SK-N-SH (cell line): ENCODE measurements around the gene ACOX2. TPM values are rescaled to one million over a fixed set of nuclear protein-coding genes. Genes with fewer than 3 reads are reported as not detected.

Source experiments
- CTCF ChIA-PET: fragments of 300-600, 350-600 bp; formaldehyde crosslinking; extraction: SDS; loops from one replicate; lab custom pipeline; 2021; lab: Yijun Ruan, JAX
- POLR2A ChIA-PET: fragments of 350-600 bp; sonication (Branson Sonifier 250); formaldehyde crosslinking; extraction: SDS; loops from one replicate; lab custom pipeline; 2020; ENCODE audit warnings: antibody characterized with exemption, inconsistent platforms; lab: Yijun Ruan, JAX
- DNase-seq: peaks from one replicate; pipeline ENCODE4 v3.0.0; 2012
- H2AFZ ChIP-seq: fragments of 200-600 bp; sonication (generic); 2 replicates; pipeline ENCODE4 v1.8.1; 2016; ENCODE audit warnings: antibody characterized with exemption, mild to moderate bottlenecking, low read depth
- H3F3A ChIP-seq: fragments of 200-600 bp; sonication (generic); replicated peaks from 2 replicates; pipeline ENCODE3; 2016; ENCODE audit warnings: antibody characterized with exemption, mild to moderate bottlenecking; ENCODE audit not compliant: insufficient read depth
- H3K27ac ChIP-seq, 2 experiments: fragments of 200-500 bp in 1 of 2; fragments of 200-600 bp in 1 of 2; sonication (Bioruptor generic) in 1 of 2; sonication (generic), shearing (Covaris generic) in 1 of 2; 2 replicates each; pipeline versions ENCODE4 v1.5.1 to v1.6.1; 2014 to 2016; ENCODE audit warnings: low read depth in 2 of 2, inconsistent platforms in 1 of 2, low read length in 1 of 2, mild to moderate bottlenecking in 1 of 2, mixed read lengths in 1 of 2
- H3K27me3 ChIP-seq: fragments of 200-600 bp; sonication (generic), shearing (Covaris generic); 2 replicates; pipeline ENCODE4 v1.6.1; 2016; ENCODE audit warnings: mixed run types; ENCODE audit not compliant: insufficient read depth
- H3K36me3 ChIP-seq, 2 experiments: fragments of 200-500 bp in 1 of 2; fragments of 200-600 bp in 1 of 2; sonication (Bioruptor generic) in 1 of 2; sonication (generic) in 1 of 2; replicated peaks in 1 of 2; 2 replicates each; pipeline versions ENCODE3 to v1.5.1; 2014 to 2016; ENCODE audit warnings: low read length in 1 of 2, mild to moderate bottlenecking in 1 of 2; ENCODE audit not compliant: insufficient read depth in 2 of 2, control insufficient read depth in 1 of 2
- H3K4me1 ChIP-seq, 2 experiments: fragments of 200-500 bp in 1 of 2; fragments of 200-600 bp in 1 of 2; sonication (Bioruptor generic) in 1 of 2; sonication (generic), shearing (Covaris generic) in 1 of 2; 2 replicates each; pipeline versions ENCODE4 v1.5.1 to v1.6.1; 2014 to 2016; ENCODE audit warnings: low read depth in 1 of 2, low read length in 1 of 2, mixed run types in 1 of 2; ENCODE audit not compliant: insufficient read depth in 2 of 2, control insufficient read depth in 1 of 2
- H3K4me2 ChIP-seq: fragments of 200-600 bp; sonication (generic), shearing (Covaris generic); 2 replicates; pipeline ENCODE4 v1.6.1; 2017; ENCODE audit warnings: mixed run types
- H3K4me3 ChIP-seq, 2 experiments: fragments of 200-500 bp in 1 of 2; fragments of 200-600 bp in 1 of 2; sonication (Bioruptor generic) in 1 of 2; sonication (generic), shearing (Covaris generic) in 1 of 2; 2 replicates each; pipeline versions ENCODE4 v1.5.1 to v1.8.1; 2014 to 2016; ENCODE audit warnings: low read depth in 2 of 2, inconsistent platforms in 1 of 2, low read length in 1 of 2, mild to moderate bottlenecking in 1 of 2, mixed read lengths in 1 of 2, moderate library complexity in 1 of 2
- H3K79me2 ChIP-seq: fragments of 200-600 bp; sonication (generic); 2 replicates; pipeline ENCODE4 v1.8.1; 2017; ENCODE audit warnings: mild to moderate bottlenecking; ENCODE audit not compliant: insufficient read depth
- H3K9ac ChIP-seq: fragments of 200-600 bp; sonication (generic); 2 replicates; pipeline ENCODE4 v1.6.1; 2017; ENCODE audit warnings: mixed run types
- H3K9me2 ChIP-seq: fragments of 200-600 bp; sonication (generic); 2 replicates; pipeline ENCODE4 v1.6.1; 2017; ENCODE audit warnings: mixed run types
- H3K9me3 ChIP-seq: fragments of 200-600 bp; sonication (generic); 2 replicates; pipeline ENCODE4 v1.6.1; 2017; ENCODE audit warnings: mixed run types, mild to moderate bottlenecking, moderate library complexity
- H4K20me1 ChIP-seq: fragments of 200-600 bp; sonication (generic); 2 replicates; pipeline ENCODE4 v1.6.1; 2017; ENCODE audit warnings: mild to moderate bottlenecking, mixed run types; ENCODE audit not compliant: insufficient read depth
- CHD2 ChIP-seq: fragments of 150-350 bp; IDR thresholded peaks from 2 replicates; pipeline ENCODE4 v1.6.1; 2018; ENCODE audit warnings: low read length; ENCODE audit not compliant: partially characterized antibody
- CTCF ChIP-seq: fragments of 200-600 bp; sonication (generic); IDR thresholded peaks from 2 replicates; pipeline ENCODE4 v1.6.1; 2017; ENCODE audit warnings: antibody characterized with exemption, mild to moderate bottlenecking, moderate library complexity
- FOXJ3 ChIP-seq: sonication (generic); formaldehyde crosslinking; IDR thresholded peaks from 2 replicates; pipeline ENCODE4 v1.5.1; 2020; ENCODE audit warnings: mild to moderate bottlenecking, missing genetic modification reagents
- FOXM1 ChIP-seq: IDR thresholded peaks from 2 replicates; pipeline ENCODE4 v1.4.0; 2012; ENCODE audit warnings: low read depth, mild to moderate bottlenecking
- GABPA ChIP-seq: IDR thresholded peaks from 2 replicates; pipeline ENCODE4 v1.4.0; 2012; ENCODE audit warnings: low read depth, mild to moderate bottlenecking
- GATA2 ChIP-seq: sonication (generic); formaldehyde crosslinking; IDR thresholded peaks from 2 replicates; pipeline ENCODE4 v1.5.0; 2020; ENCODE audit warnings: mild to moderate bottlenecking, missing genetic modification reagents
- MAX ChIP-seq: IDR thresholded peaks from 2 replicates; pipeline ENCODE4 v1.4.0; 2012; ENCODE audit warnings: low read depth
- NFIC ChIP-seq: IDR thresholded peaks from 2 replicates; pipeline ENCODE4 v1.4.0; 2012; ENCODE audit warnings: borderline replicate concordance
- REST ChIP-seq: IDR thresholded peaks from 2 replicates; pipeline ENCODE4 v1.6.1; 2012; ENCODE audit warnings: mild to moderate bottlenecking, low read depth, low read length, moderate library complexity
- RFX5 ChIP-seq: IDR thresholded peaks from 2 replicates; pipeline ENCODE4 v1.6.1; 2012; ENCODE audit warnings: mild to moderate bottlenecking, improper control_type of control experiment, low read length
- SMC3 ChIP-seq: IDR thresholded peaks from 2 replicates; pipeline ENCODE4 v1.6.1; 2012; ENCODE audit warnings: low read depth, low read length, improper control_type of control experiment
- YY1 ChIP-seq: IDR thresholded peaks from 2 replicates; pipeline ENCODE4 v1.4.0; 2012; ENCODE audit warnings: low read depth, mild to moderate bottlenecking
- WGBS: methylation state at CpG from one replicate; pipeline ENCODE4 v1.1.6; 2017; ENCODE audit warnings: low lambda C conversion rate; 5-methylcytosine and 5-hydroxymethylcytosine counted together
- polyA plus RNA-seq, 3 experiments: library from polyadenylated mRNA; depleted of rRNA; stranded (reverse); fragments of >200 nt; gene quantifications; 2 replicates each; pipeline ENCODE4 v1.2.3, GENCODE V29; 2012

The ACOX2 gene
- polyA plus RNA-seq, 1 of the 3 experiments (the other 2 are of a cell fraction), result 9.0 TPM

GRCh38 chr3:58559586-58559985 lies 22.6 kb upstream of the ACOX2 start:
- H3K4me3 ChIP-seq, result no peak overlapping the region
- H3K4me1 ChIP-seq, result peaks cover 0 to 6% of the 10 kb centered on the region in 2 experiments; a peak in 1 of 4 replicates
- CTCF ChIA-PET, result interaction anchor here (0.9 to 7.4 kb wide), 6 partner anchors 8 to 90 kb away, joined by 3 to 67 read pairs (median 4); no protein-coding TSS in a partner anchor
- TF ChIP-seq GABPA (no peak), MAX (no peak)
- H3K9ac ChIP-seq, result no peak overlapping the region
- no peaks in the 10 kb centered on the region for H3K27me3 ChIP-seq
- no peaks in the 10 kb centered on the region for H4K20me1 ChIP-seq
- no peak overlapping the region for H2AFZ ChIP-seq
- no peaks in the 10 kb centered on the region for H3K36me3 ChIP-seq
- no peak for DNase-seq
- H3K9me2 ChIP-seq, result no peaks in the 10 kb centered on the region
- H3K9me3 ChIP-seq, result no peaks in the 10 kb centered on the region
- no peak overlapping the region for H3K27ac ChIP-seq
- no peak overlapping the region for H3K4me2 ChIP-seq
- no peaks in the 10 kb centered on the region for H3K79me2 ChIP-seq
- WGBS, result 92% methylated on average over 4 of the region's 5 CpGs
- H3F3A ChIP-seq, result no peaks in the 10 kb centered on the region
- POLR2A ChIA-PET, result no interaction called here

GRCh38 chr3:58557491-58557890 lies 20.5 kb upstream of the ACOX2 start:
- Histone ChIP-seq H3F3A (no peaks in the 10 kb centered on the region), H3K27me3 (no peaks in the 10 kb centered on the region), H3K4me2 (no peak overlapping the region), H3K9me2 (no peaks in the 10 kb centered on the region), H4K20me1 (no peaks in the 10 kb centered on the region), H3K4me3 (no peak overlapping the region), H2AFZ (no peak overlapping the region), H3K27ac (no peak overlapping the region), H3K79me2 (no peaks in the 10 kb centered on the region), H3K9ac (no peak overlapping the region), H3K4me1 (peaks cover 0 to 6% of the 10 kb centered on the region in 2 experiments; a peak in 1 of 4 replicates), H3K9me3 (no peaks in the 10 kb centered on the region), H3K36me3 (no peaks in the 10 kb centered on the region)
- 97% methylated on average over 6 of the region's 6 CpGs for WGBS
- ChIA-PET POLR2A (no interaction called here), CTCF (interaction anchor here (1.3 to 7.4 kb wide), 4 partner anchors 10 to 73 kb away, joined by 3 to 67 read pairs (median 8); no protein-coding TSS in a partner anchor)
- DNase-seq, result no peak
- TF ChIP-seq FOXJ3 (no peak), CTCF (no peak), NFIC (no peak), FOXM1 (no peak), YY1 (no peak)

GRCh38 chr3:58556761-58557221 lies 19.8 kb upstream of the ACOX2 start:
- no peaks in the 10 kb centered on the region for H3K9me2 ChIP-seq
- H3K9ac ChIP-seq, result no peak overlapping the region
- H2AFZ ChIP-seq, result no peak overlapping the region
- H4K20me1 ChIP-seq, result no peaks in the 10 kb centered on the region
- no peaks in the 10 kb centered on the region for H3K36me3 ChIP-seq
- no peak overlapping the region for H3K4me3 ChIP-seq
- ChIA-PET POLR2A (no interaction called here), CTCF (interaction anchor here (1.3 to 7.4 kb wide), 4 partner anchors 11 to 73 kb away, joined by 3 to 67 read pairs (median 8); no protein-coding TSS in a partner anchor)
- H3F3A ChIP-seq, result no peaks in the 10 kb centered on the region
- peak; percentile 41 for DNase-seq
- 72% methylated on average over 4 of the region's 6 CpGs for WGBS
- H3K4me2 ChIP-seq, result no peak overlapping the region
- peaks cover 0 to 6% of the 10 kb centered on the region in 2 experiments; a peak in 1 of 4 replicates for H3K4me1 ChIP-seq
- H3K9me3 ChIP-seq, result no peaks in the 10 kb centered on the region
- no peaks in the 10 kb centered on the region for H3K79me2 ChIP-seq
- no peak overlapping the region for H3K27ac ChIP-seq
- H3K27me3 ChIP-seq, result no peaks in the 10 kb centered on the region
- TF ChIP-seq GATA2 (no peak), CHD2 (no peak), RFX5 (no peak), SMC3 (no peak), REST (no peak), CTCF (no peak)
